ENCODE measurements around the gene FUT8. TPM values are rescaled to one million over a fixed set of nuclear protein-coding genes. Genes with fewer than 3 reads are reported as not detected.
"Not testable (repeated sequence)": the region's sequence is repeated elsewhere in the genome, so short reads cannot be mapped to it uniquely, and the experiment has no call there.

Gene FUT8
- polyA plus RNA-seq, 1 of the 3 experiments (the other 2 are of a cell fraction): 31.7 TPM

GRCh38 chr14:65689070-65689469, 276.5 kb downstream of the FUT8 start:
- no peak for DNase-seq
- H3K4me3 ChIP-seq (ENCODE audit: low read depth in 2 of 2, low read length in 1 of 2): no peak overlapping the region
- H3K4me1 ChIP-seq (ENCODE audit: control insufficient read depth in 1 of 2, insufficient read depth in 2 of 2, low read depth in 1 of 2, low read length in 1 of 2): no peaks in the 10 kb centered on the region
- ChIA-PET POLR2A (no interaction called here), CTCF (no interaction called here)
- H4K20me1 ChIP-seq (ENCODE audit: insufficient read depth): no peaks in the 10 kb centered on the region
- H3K79me2 ChIP-seq (ENCODE audit: insufficient read depth): 0 out of 2 replicates have a peak, but pooled peaks cover 8% of the 10 kb centered on the region
- no peak overlapping the region for H3K27ac ChIP-seq (ENCODE audit: low read depth in 2 of 2, low read length in 1 of 2)
- H3K4me2 ChIP-seq: no peak overlapping the region
- no peaks in the 10 kb centered on the region for H3K27me3 ChIP-seq (ENCODE audit: insufficient read depth)
- no peaks in the 10 kb centered on the region for H3K9me2 ChIP-seq
- no peak for TF ChIP-seq RFX5 (IDR thresholded peaks at IDR 0.05; ENCODE audit: low read length)
- TF ChIP-seq PBX3 (IDR thresholded peaks at IDR 0.05): no peak
- no peak for TF ChIP-seq USF2 (IDR thresholded peaks at IDR 0.05; ENCODE audit: borderline replicate concordance, low read depth, low read length)
- TF ChIP-seq, protein P1, sequence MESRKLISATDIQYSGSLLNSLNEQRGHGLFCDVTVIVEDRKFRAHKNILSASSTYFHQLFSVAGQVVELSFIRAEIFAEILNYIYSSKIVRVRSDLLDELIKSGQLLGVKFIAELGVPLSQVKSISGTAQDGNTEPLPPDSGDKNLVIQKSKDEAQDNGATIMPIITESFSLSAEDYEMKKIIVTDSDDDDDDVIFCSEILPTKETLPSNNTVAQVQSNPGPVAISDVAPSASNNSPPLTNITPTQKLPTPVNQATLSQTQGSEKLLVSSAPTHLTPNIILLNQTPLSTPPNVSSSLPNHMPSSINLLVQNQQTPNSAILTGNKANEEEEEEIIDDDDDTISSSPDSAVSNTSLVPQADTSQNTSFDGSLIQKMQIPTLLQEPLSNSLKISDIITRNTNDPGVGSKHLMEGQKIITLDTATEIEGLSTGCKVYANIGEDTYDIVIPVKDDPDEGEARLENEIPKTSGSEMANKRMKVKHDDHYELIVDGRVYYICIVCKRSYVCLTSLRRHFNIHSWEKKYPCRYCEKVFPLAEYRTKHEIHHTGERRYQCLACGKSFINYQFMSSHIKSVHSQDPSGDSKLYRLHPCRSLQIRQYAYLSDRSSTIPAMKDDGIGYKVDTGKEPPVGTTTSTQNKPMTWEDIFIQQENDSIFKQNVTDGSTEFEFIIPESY (IDR thresholded peaks at IDR 0.05; ENCODE audit: borderline replicate concordance, low read depth): no peak
- TF ChIP-seq YY1 (IDR thresholded peaks at IDR 0.05; ENCODE audit: low read depth): no peak
- no peak for TF ChIP-seq MXI1 (IDR thresholded peaks at IDR 0.05; ENCODE audit: low read depth, low read length)
- no peak for TF ChIP-seq SIN3A (IDR thresholded peaks at IDR 0.05; ENCODE audit: borderline replicate concordance, low read depth, low read length)
- no peak for TF ChIP-seq CHD2 (IDR thresholded peaks at IDR 0.05; ENCODE audit: low read length, partially characterized antibody)
- no peak for TF ChIP-seq RAD21 (IDR thresholded peaks at IDR 0.05; ENCODE audit: low read length)
- TF ChIP-seq CTCF (IDR thresholded peaks at IDR 0.05): no peak
- TF ChIP-seq MAX (IDR thresholded peaks at IDR 0.05; ENCODE audit: low read depth): no peak
- no peak for TF ChIP-seq GABPA (IDR thresholded peaks at IDR 0.05; ENCODE audit: low read depth)
- no peak for TF ChIP-seq TCF12 (IDR thresholded peaks at IDR 0.05)
- TF ChIP-seq MEF2A (IDR thresholded peaks at IDR 0.05; ENCODE audit: borderline replicate concordance, low read depth): no peak
- TF ChIP-seq EZH2phosphoT487 (IDR thresholded peaks at IDR 0.05; ENCODE audit: borderline replicate concordance, low read depth): no peak
- H3K9me3 ChIP-seq: no peaks in the 10 kb centered on the region
- no peaks in the 10 kb centered on the region for H3F3A ChIP-seq (replicated peaks; ENCODE audit: insufficient read depth)
- H2AFZ ChIP-seq (ENCODE audit: low read depth): no peak overlapping the region
- H3K36me3 ChIP-seq (replicated peaks in 1 of 2; ENCODE audit: control insufficient read depth in 1 of 2, insufficient read depth in 2 of 2, low read length in 1 of 2): peaks cover 0 to 8% of the 10 kb centered on the region in 2 experiments
- H3K9ac ChIP-seq: no peak overlapping the region

- H3K27ac ChIP-seq (ENCODE audit: low read depth in 2 of 2, low read length in 1 of 2); DNase-seq; H3K4me1 ChIP-seq (ENCODE audit: control insufficient read depth in 1 of 2, insufficient read depth in 2 of 2, low read depth in 1 of 2, low read length in 1 of 2); H3K9me3 ChIP-seq; H3K4me3 ChIP-seq (ENCODE audit: low read depth in 2 of 2, low read length in 1 of 2); H2AFZ ChIP-seq (ENCODE audit: low read depth); H3K9me2 ChIP-seq; H3K27me3 ChIP-seq (ENCODE audit: insufficient read depth); CTCF ChIA-PET; H3K4me2 ChIP-seq; POLR2A ChIA-PET; H4K20me1 ChIP-seq (ENCODE audit: insufficient read depth); H3K9ac ChIP-seq; H3F3A ChIP-seq (replicated peaks; ENCODE audit: insufficient read depth): not testable (repeated sequence)
- Histone ChIP-seq H3K36me3 (replicated peaks in 1 of 2; ENCODE audit: control insufficient read depth in 1 of 2, insufficient read depth in 2 of 2, low read length in 1 of 2) (peaks cover 0 to 15% of the 10 kb centered on the region in 2 experiments), H3K79me2 (ENCODE audit: insufficient read depth) (0 out of 2 replicates have a peak, but pooled peaks cover 12% of the 10 kb centered on the region)
- no CpG with 5 or more reads among the region's 31 CpGs for WGBS (ENCODE audit: low lambda C conversion rate)
Observed at GRCh38 chr14:65692566-65692965, 280.0 kb downstream of the FUT8 start.
